Stimulated activated naive CD4-positive, alpha-beta T cell treated with Interleukin-2 at 50 U/mL for 16 hours (primary cell): Measurements from ENCODE around the gene ELP5.
"Not testable (repeated sequence)": the region's sequence is repeated elsewhere in the genome, so short reads cannot be mapped to it uniquely, and the experiment has no call there.

Experiments
- DNase-seq: peaks from one replicate; lab custom pipeline; 2025; lab: John Stamatoyannopoulos, UW

Gene ELP5

DNA sequence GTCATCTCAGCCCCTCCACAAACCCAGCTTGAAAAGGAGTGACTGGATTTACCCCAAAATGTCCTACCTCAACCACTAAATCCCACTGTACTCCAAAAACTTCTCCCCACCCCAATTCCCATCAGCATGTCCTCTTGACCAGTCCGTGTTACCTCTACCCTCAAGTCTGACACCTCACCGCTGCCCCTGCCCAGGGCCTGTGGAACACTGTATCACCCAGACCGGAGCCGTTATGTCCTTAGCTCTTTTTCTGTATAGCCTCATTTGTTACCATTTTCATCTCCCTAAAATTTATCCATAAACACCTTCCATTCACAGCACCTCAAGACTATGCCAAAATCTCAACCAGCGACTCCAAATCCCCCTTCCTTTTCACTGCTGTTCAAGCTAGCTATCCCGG lies 15.2 kb upstream of the ELP5 start:
- no peak for DNase-seq

DNA sequence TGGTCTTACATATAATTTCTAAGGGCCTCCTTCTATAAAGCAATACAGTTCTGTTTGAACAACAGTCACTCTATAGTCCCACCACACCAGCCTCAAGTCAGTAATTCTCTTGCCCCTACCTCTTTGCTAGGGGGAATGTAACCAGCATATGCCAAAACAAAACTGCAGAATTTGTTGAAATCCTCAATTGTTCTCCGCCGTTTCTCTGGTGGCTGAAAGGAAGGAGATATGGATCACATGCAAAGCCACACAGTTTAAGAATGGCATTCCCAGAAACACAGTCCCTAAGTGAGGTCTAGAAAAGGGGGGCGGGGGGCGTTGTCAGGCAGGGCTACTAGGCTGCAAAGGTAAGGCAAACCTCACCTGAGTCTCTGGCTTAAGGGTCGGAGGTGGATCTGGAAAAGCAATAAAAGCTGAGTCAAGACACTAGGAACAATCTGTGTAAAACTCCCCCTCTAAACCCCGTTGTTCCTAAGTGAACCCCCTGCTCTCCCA lies 14.7 kb upstream of the ELP5 start:
- DNase-seq, result no peak

DNA sequence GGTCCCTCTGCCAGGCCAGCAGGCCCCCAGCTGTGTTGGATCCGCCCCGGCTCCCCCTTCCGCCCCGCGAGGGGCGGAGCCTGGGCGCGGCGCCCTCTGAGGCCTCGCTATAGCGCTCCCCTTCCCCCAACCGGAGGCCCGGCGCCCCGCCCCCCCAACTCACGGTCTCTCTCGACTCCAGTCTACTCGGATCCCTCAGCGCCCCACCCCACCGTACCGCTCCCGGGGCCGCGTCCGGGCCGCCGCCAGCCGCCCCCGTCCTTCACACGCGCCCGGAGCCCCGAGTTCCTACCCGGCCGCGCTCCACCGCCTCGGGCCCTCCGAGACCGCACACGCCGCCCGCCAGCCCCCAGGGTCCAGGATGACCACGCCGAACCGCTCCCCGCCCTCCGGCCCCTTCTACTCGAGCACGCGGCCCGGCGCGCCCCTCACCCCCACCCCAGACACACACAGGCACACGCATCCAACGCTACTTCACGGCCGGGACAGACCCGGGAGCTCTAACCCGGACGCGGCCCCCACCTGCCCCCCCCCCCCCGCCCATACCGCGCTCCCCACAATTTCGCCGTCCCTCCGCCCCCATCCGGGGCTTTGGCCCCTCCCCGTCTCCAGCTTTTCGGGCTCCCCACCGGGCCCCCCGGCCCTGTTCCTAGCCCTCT lies 14.1 kb upstream of the ELP5 start:
- DNase-seq, result peak; percentile 82

DNA sequence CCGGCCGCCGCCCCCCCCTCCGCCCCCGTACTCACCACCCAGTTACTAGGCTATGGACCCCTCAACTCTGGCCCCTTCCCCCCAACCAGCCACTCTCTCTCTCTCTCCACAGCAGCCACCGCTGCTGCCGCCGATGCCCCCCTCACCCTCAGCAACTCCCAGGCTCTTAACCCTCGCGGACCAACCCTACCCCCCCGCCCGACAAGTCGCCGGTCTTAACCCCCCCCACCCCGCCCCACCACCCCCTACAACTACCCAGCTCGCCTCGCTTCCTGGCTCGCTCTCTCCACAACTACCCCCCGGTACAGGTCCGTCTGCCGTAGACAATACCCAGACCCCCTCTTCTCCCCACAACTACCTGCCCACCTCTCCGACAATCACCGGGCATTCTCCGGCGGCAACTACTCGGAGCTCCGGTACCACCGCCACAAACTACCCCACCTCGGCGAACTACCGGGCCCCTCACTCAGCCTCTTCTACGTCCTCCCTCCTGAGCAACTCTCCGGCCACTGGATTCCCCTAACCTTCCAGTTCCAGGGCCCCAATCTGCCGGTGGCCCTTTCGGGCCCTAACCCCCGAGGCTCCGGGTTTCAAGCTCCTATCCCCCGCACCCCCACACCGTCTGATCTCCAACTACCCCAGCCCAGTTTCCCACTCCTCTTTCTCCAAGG lies 13.5 kb upstream of the ELP5 start:
- peak; percentile 64 for DNase-seq

DNA sequence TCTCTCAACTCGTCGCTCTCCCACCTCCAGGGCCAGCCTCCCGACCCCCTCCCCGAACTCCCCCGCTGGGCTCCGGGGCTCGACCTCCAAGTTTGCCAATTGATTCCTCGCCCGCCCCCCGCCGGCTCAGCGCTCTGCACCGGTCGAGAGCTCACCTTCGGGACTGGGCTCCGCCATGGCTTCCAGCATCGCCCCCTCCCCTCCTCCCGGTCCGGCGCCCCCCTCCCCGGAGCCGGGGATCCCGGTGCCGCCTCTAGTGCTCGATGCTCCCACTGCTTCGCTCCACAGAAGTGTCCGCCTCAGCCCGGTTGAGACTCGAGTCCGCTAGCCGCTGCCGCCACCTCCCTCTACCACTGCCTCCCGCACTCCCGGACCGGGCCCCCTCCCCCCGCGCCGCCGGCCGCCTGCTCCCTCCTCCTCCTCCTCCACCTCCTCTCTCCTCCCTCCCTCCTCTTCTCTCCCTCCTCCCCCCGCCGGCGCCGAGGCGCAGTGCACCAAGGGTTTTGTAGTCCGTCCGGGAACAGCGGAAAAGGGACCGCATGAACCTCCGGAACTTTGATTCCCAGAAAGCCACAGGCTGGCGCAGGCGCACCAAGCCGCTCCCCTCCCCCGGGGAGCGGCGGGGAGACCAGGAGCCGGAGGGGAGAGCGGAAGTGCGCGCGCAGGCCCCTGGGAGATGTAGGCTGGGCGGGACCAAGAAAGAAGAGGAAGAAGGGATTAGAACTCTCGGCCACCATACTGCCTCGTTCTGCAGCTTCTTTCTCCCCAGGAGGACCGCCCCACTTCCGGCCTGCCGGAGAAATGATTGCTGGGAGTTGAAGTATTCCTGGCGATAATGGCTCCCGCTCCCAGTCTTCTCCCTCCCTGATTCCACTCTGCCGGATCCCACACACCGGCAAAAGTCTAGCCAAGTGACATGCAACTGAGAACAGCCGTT lies 12.7 kb upstream of the ELP5 start, which contains the start of gene PHF23:
Gene PHF23 (minus strand): TSS at position 367 of the 937 bp plus-strand sequence. CDS start 178 bp downstream, at position 189.
- DNase-seq, result peak; percentile 96

DNA sequence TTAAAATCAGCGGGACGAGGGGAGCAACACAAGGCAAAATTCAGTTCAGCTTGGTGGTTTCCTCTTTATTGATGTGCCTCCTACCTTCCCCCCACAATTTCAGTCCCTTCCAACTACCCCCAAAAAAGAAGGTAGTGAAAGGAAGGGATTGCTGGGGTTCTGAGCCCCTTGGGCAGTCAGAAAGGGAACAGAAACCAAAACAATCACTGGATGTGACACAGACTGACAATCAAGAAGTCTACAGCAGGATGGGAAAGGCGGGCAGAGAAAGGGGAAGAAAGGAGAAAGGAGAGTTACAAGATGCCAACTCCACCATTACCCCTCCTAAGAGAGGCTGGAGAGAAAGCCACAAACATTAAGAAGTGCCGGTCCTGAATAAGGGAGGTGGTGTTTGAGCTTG lies 11.6 kb upstream of the ELP5 start:
- DNase-seq, result no peak

DNA sequence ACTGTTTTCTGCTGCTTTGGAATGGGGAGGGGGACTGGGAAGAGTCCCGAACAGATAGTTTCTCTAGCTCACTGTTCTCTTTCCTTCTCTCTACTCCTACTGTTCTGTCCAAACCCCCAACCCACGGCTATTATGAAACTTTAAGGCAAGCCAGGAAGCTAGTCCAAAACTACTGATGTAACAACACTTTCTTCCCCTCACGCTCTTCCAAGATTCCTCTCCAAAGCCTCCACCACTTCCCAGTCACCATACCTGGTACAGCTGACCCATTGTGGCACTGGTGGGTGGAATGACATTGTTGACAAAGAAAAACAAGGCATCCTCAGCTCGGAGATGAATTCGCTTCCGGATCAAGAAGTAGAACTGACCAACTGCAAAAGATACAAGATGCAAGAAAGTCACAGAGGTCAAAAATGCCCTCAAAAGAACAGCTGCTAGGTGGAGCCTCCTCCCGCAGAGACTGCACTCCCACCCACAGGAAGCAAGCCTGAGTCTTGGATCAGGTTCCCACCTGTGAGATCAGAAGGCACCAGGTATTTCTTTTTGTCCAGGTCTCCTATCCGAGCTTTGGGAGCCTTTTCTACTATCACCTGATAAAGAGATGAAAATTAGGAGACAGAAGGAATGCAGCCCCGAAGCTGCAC lies 10.8 kb upstream of the ELP5 start:
- DNase-seq, result no peak

DNA sequence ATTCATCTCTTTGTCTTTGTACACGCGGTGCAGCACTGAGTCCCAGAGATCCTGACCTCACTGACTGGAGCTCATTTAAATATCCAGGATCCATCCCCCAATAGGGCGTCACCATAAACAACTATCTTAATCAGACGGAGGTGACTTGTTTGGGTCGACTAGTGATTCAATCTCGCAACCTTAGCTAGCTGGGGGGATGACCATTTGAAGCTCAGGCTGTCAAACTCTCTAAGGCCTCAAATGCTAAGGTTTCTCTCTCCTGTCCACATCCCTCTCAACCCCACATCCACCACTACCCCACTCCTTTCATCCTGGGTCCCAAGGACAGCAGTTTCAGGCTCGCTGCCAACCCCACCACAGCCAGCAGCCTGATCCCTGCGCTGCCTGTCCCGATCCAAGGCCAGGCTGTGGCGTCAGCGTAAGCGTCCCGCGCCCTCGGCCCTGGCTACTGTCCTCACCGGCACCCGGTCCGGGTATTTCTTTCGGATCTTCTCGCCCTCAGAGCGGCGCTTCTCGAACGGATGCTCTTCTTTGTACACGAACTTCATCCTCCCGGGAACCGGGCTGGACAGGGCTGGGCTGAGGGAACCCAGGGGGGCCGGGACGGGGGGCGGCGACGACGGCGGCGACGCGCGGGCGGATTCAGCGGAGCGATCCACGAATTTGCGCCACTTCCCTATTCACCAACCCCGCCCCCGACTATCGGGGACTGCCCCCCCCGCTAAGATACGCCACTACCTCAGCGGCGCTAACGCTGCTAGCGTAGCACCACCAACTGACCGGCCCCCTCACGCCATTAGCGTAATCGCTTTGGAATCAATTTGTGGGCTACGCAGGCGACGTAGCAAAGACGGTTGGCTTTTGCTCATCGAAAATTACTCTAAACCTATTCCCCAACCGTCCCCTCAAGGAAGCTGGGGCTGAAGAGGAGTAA lies 10.0 kb upstream of the ELP5 start, which contains the start of gene GABARAP:
Gene GABARAP (minus strand): TSS at position 667 of the 934 bp plus-strand sequence. CDS start 119 bp downstream, at position 548.
- DNase-seq, result peak; percentile 86

DNA sequence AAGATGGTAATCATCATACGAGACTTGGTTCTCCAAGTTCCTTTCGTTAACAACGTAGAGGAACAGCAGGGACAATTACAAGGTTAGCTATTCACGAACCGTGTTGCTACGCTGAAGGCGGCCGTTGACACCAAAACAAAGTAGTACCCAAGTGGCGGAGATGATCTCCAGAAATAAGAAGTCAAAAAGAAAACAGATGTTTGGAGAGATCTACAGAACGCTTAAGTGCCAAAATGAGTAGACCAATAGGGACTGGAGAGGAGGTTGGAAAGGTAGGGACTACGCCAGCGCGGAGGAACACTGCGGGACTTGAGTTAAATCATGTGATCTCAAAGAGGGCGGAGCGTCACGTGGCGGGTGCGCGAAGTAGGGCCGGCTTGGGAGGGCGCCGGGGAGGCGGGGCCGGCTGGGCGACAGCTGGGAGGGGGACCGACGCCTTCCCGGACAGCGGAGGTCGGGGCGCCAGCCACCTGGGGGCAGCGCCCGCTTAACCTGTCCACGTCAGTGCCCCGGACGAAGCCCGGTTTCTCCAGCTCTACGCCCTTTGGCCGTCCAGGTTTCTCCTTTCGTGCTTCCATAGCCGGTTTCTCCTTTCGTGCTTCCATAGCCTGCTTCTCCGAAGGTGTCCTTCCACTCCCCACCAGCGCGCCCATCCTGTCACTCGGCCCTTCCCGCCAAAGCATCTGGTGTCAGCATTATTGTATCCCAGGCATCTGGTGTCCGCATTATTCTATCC lies 9.1 kb upstream of the ELP5 start:
- DNase-seq, result peak; percentile 91

DNA sequence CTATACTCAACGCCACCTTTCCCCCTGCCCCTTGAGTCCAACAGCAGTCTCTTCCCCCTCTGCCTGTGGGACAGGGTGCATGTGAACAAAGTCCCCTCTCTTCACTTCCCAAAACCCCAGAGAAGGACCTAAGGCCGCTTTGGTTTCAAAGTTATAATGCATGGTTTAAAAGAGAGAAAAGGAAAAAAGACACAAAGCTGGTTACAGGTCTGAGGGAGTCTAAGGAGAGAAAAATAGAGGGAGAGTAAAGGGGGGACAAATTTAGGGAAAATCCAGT lies 8.6 kb upstream of the ELP5 start:
- no peak for DNase-seq

DNA sequence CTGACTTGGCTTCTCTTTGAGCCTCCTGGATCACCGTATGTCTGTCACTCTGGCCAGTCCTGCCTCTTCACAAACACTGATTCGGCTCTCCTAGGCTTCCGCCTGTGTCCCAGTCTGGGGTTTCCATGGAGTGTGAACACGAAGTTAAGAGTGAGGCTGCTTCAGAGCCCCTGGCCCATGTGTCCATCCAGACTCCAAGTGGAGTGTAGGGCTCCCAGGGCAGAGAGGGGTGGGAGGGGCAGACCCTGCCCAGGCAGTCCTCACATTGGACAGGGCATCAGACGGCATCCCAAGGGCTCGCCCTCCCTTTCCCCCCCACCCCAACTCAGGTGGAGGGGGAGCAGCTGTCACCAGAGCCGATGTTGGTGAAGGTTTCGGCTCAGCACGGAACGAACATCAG lies 8.2 kb upstream of the ELP5 start:
- not testable (repeated sequence) for DNase-seq

DNA sequence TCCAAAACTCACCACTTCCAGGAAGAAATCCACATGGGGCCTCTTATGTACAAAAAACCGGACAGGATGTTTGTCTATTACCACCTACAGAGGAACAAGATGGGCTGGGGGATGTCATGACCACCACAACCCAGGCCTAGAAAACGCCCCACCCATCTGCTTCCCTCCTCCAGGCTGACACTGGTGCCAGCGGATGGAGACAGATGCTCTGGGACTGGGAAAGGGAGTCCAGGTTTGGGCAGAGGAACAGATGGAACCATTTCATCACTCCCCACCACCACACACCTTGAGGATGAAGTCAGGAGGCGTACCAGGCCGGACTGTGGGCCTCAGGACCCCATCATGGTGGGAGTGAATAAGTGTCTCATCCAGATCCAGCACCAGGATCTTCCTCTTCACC lies 5.2 kb upstream of the ELP5 start:
- DNase-seq, result no peak

DNA sequence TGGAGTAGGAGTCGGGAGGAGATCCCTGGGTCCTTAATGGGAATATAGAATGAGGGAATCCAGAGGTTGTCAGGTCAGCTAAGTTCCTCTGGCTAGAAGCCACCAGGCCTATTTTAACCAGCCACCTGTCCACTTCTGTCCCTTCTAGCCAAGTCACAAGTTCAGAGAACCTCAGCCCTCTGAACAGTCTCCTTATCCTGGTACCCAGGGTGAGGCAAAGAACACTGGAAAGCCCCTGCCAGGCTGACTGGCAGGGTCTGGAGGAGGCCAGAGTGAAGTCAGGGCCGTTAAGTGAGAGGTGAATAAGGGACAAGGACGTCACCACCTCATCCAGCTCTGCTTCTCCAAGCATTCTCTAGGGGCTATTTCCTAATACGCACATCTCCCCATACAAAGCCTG lies 3.2 kb upstream of the ELP5 start:
- no peak for DNase-seq

DNA sequence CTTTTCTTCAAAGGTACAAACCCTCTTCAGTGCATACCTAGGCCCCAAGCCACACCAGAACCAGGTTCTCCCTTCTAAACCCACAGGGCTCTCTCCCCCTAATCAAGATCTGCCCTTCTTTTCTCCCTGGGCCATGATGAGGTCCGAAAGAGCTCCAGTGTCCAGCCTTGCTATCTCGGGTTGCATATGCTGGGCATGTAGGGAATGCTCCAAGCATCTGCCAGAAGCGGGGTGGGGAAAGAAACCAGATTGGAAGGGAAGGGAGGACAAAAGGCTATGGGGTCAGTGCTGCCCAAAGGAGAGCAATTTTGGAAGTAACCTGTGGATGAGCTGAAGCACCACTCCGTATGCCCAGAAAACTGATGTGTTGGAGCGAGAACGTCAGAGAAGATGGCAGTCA lies 2.8 kb upstream of the ELP5 start:
- DNase-seq, result no peak

DNA sequence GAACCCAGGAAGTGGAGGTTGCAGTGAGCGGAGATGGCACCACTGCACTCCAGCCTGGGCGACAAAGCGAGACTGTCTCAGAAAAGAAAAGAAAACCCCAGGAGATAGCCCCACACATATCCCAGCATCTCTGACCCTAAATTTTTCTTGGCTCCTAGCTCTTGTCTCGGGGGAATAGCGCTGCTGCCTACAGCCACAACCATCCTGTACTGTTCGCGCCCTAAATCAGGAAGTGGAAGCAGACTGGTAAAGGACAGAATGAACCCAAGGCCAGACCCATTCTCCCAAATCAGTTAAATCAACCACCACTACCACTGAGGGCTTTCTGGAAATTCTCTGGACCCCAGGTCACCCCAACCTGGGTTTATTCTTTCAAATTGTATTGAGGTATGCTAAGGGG lies 2.2 kb upstream of the ELP5 start:
- DNase-seq, result no peak

DNA sequence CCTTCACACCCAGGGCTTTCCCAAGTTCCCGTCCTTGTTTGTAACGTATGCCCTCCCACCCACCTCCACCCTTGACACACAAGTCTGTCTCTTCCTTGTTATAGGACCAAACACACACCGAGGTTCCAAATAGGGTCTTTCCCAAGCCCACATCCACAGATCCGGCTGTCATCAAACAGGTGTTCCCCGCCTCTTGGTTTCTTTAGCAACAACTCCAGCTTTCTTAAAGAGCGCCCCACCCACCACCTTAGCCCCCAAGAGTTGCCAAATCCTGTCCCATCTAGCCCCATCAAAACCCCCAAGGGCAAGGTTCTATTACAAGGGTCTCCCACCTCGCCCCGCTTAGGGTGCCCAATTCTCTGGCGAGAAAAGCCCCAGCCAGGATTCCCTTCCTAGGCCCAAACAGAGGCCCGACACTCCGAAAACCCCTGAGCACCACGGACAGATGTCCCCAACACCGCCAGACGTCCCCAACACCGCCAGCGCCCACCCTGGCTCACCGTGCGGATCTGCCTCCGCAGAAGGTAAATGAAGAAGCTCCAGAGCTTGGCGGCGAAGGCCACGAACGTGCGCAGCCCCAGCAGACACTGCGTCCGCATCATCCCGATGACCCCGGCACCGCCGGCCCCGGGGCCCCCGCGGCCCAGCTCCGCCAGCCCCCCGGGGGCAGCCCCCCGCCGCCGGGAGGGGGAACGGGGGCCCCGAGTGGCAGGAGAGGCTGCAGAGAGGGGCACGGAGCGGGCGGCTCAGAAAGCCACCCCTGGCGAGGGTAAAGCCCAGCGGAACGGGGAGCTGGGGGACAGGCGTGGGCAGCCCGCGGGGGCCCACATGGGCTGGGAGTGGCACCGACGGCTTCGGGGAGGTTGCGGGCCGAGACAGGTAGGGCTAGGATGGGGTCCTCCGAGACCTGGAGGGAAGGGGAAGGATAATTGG lies 1.1 kb upstream of the ELP5 start:
- no peak for DNase-seq

DNA sequence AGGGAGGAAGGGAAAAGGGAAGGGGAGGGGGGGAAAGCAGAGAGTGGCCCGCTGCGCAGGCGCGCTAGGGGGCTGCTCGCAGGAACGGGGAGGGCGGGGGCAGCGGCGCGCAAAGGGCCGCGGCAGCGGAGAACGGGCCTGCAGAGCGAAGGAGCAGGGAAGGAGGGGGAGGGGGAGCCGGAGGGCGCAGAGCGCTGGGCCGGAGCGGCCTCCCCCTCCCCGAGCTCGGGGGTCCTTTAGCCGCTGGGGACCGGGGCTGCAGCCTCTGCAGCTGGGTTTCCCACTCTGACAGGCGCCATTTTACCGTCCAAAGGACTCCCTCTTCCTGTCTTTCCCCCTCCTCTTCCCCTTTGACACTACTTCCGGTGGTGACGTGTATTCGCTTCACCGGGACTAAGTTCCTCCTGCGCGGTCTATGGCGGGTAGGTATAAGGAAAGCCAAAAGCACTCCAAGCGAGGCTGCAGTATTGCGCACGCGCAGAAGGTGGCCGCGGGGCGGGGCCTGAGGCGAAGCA lies 297 bp upstream of the ELP5 start, which contains the start of gene CTDNEP1:
Gene CTDNEP1 (minus strand): TSS at position 74 of the 515 bp plus-strand sequence. CDS start 438 bp downstream, outside the sequence.
- peak; percentile 96 for DNase-seq

DNA sequence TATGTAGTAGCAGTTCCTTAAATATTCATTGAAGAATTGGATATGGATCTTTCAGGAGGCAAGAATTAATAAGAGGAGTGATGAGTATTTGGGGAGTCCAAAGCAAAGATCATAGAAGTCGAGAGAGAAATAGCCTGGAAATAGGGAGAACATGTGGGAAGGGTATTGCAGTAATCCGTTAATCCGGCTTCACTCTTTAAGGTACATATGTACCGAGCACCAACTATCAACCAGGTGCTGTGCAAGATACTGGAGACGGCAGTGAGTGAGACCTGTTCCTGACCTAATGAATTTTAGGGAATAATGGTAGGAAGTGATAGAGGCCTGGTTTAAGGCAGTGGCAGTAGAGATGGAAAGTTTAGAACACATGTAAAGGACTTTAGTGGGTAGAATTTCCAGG lies 1.1 kb downstream of the ELP5 start:
- DNase-seq, result no peak

DNA sequence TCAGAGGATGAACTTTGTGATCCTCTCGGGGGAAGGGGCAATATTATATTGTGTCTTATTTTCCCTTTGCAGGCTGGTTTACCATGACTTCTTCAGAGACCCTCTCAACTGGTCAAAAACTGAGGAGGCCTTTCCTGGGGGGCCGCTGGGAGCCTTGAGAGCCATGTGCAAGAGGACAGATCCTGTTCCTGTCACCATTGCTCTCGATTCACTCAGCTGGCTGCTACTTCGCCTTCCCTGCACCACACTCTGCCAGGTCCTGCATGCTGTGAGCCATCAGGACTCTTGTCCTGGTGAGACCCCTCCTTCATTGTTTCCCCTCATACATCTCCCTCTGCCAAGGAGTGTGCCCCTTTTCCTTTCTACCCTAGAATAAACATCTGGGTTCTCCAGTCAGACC lies 2.5 kb downstream of the ELP5 start:
- DNase-seq, result no peak
